Hepatic stellate cell (primary cell): Measurements from ENCODE around the gene FUT4.
"Not testable (repeated sequence)": the region's sequence is repeated elsewhere in the genome, so short reads cannot be mapped to it uniquely, and the experiment has no call there.

Source experiments
- DNase-seq: peaks from one replicate; pipeline ENCODE4 v3.0.0; 2011; ENCODE audit warnings: low spot score

Gene FUT4, protein sequence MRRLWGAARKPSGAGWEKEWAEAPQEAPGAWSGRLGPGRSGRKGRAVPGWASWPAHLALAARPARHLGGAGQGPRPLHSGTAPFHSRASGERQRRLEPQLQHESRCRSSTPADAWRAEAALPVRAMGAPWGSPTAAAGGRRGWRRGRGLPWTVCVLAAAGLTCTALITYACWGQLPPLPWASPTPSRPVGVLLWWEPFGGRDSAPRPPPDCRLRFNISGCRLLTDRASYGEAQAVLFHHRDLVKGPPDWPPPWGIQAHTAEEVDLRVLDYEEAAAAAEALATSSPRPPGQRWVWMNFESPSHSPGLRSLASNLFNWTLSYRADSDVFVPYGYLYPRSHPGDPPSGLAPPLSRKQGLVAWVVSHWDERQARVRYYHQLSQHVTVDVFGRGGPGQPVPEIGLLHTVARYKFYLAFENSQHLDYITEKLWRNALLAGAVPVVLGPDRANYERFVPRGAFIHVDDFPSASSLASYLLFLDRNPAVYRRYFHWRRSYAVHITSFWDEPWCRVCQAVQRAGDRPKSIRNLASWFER

DNA sequence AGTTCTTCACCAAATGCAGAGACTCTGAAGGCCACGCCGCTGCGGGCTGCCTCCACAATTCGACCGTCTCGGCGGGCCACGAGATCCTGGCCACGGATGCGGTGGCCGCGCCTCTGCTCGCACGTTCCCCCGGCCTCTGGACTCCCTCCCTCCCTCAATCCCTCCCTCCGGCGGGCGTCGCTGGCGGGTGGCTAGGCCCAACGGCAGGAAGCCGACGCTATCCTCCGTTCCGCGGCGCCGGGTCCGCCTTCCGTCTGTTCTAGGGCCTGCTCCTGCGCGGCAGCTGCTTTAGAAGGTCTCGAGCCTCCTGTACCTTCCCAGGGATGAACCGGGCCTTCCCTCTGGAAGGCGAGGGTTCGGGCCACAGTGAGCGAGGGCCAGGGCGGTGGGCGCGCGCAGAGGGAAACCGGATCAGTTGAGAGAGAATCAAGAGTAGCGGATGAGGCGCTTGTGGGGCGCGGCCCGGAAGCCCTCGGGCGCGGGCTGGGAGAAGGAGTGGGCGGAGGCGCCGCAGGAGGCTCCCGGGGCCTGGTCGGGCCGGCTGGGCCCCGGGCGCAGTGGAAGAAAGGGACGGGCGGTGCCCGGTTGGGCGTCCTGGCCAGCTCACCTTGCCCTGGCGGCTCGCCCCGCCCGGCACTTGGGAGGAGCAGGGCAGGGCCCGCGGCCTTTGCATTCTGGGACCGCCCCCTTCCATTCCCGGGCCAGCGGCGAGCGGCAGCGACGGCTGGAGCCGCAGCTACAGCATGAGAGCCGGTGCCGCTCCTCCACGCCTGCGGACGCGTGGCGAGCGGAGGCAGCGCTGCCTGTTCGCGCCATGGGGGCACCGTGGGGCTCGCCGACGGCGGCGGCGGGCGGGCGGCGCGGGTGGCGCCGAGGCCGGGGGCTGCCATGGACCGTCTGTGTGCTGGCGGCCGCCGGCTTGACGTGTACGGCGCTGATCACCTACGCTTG lies at the start of gene FUT4:
Gene FUT4, plus strand, starts transcription at position 227 of the 951 bp plus-strand sequence. Its CDS starts 213 bp downstream, at position 440.
- DNase-seq, result peak; percentile 80

DNA sequence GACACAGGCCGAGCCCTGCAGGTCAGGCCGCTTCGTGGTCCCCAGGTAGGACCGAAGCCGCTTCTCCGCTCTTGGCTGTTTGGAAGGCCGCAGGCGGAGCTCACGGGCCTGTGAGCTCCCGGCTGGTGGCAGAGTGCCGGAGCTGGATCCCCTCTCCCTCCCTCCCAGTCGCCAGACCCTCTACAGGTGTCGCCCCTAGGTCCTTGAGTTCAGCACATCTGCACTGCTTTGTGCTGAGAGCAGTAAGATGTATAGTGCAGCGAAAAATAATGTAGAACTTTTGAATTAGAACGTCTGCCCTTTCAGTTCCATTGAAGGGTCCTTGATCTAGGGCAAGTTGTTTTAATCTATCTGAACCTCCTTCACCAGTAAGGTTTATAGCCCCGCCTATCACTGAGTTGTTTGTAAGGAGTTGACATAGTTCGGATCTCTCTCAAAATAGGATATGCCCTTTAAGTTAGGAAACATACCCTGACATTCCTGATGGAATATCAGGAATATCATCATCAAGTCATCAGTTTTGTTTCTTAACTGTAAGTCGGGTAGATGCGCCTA lies 49.5 kb upstream of the FUT4 start:
- DNase-seq, result no peak

DNA sequence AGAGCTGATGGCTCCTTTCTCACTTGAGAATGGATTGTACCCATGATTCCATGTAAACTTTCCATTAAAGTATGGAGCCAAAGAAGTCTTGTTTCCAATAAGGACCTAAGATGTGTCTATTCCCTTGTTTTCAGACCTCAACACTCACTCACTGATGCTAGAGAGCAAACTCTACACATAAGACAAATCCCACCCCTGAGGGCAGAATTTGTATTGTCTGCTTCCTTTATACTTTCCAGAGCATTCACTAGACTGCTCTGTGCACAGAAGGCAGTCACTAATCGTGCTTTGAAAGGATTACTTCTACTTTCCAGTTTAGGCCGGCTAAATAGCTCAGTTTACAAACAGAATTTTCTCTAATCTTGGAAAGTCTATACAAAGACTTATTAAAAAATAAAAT lies 43.5 kb upstream of the FUT4 start:
- DNase-seq, result no peak

DNA sequence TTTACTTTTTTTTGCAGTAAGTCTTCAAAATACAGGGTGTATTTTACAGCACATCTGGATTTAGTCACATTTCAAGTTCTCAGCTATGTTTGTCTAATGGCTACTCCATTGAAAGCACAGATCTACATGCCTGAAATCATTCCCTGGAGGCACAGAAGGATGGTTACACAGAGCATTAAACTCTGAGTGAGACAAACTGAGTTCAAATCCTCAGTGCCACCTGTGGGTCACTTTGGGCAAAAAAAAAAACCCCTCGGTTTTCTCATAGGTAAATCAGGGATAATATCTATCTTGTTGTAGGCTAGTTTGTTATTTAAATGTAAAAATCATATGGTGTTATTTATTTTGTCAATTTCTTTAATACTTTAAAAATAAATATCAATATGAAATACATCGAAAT lies 42.2 kb upstream of the FUT4 start:
- DNase-seq, result no peak

DNA sequence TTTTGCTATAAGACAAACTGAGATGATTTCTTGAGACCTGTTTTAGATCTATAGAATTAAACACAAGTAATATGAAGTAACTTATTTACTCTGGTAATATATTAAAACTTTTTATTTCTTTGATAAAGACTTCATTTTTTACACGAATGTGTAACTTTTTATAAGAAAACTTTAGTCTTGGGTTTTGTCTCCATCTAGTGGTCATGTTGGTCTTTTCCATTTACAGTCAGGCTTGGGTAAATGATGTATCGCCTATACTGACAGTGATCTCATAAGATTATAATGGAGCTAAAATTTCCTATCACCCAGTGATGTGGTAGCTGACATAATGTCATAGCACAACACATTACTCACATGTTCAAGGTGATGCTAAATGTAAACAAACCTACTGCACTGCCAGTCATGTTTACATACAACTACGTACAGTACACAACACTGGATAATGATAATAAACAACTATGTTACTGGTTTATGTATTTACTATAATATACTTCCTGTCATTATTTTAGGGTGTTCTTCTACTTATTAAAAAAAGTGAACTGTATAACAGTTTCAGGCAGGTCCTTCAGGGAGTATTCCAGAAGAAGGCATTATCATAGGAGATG lies 38.9 kb upstream of the FUT4 start:
- DNase-seq, result no peak

DNA sequence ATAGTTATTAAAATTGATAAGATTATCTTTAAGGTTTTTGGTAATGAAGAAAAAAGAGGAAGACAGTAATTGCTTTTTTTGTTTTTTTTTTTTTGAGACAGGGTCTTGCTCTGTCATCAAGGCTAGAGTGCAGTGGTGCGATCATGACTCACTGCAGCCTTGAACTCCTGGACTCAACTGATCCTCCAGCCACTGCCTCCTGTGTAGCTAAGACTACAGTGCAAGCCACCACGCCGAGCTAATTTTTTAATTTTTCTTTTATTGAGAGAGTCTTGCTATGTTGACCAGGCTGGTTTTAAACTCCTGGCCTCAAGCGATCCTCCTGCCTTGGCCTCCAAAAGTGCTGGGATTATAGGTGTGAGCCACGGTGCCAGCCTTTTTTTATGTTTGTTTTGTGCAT lies 37.2 kb upstream of the FUT4 start:
- DNase-seq, result not testable (repeated sequence)

DNA sequence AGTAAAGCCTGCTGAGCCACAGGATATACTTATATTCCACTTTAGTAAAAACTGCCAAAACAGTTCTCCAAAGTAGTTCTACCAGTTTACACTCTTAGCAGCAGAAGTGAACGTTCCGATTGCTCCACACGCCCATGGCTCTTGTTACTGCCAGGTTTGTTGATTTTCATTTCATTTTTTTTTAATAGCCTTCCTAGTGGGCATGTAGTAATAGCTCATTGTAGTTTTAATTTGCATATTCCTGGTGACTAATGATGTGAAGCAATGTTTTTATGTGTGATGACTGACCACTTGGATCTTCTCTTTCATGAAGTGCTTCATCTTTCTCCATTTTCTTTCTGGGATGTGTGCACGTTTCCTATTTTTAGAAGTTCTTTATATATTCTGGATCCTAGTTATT lies 36.2 kb upstream of the FUT4 start:
- no peak for DNase-seq

DNA sequence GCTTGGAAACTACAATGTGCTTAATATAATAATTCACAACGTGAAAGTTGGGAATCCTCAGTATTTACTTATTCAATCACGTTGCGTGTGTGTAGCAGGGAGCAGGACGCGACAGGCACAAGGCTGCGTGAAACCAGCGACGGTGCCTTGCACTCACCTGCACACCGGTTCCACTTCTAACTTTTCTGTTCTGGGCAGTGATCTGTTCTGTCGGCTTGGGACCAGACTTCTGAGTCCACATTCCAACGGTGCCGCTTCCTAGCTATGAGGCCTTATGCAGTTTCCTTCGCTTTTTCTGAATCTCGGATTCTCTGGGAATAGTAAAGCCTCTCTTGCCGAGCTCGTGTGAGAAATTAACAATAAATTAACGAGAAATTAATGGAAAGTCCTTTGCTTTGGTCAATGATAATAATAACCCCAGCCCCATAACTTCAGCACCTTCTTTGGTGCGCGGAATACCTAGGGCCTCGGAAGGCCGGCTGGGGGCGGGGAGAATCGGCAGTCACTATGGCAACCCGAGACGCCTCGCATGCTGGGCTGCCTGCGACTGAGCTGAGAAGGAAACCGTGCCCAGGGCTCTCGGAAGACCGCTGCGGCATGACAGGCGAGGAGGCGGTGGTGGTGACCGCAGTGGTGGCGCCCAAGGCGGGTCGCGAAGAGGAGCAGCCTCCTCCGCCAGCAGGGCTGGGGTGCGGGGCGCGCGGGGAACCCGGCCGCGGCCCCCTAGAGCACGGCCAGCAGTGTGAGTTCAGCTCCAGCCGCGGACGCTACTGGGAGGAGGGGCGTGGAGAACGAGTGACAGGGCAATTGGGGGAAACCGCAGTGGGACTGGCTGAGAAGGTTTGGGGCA lies 31.6 kb upstream of the FUT4 start, which contains the start of gene C11orf97:
Gene C11orf97, plus strand, starts transcription at position 530 of the 850 bp plus-strand sequence. Its CDS starts 68 bp downstream, at position 598.
- DNase-seq, result peak; percentile 60

DNA sequence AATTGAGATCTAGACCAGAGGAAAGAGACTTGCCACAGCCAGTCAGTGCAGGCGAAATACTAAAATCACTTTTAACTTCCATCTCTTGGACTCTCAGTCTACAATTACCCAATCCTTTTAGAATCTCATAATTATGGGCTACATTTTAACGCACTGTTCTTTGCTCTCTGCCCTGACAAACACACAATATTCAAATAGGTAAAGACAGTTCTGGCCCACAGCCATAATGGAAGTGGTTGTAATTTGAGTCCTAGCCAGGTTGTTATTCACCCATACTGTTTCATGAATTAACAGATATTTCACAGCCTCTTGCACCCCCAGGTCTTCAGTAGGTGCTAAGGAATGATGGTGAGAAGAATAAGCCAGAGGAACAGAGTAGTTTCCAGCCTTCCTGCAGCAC lies 30.6 kb upstream of the FUT4 start:
- no peak for DNase-seq

DNA sequence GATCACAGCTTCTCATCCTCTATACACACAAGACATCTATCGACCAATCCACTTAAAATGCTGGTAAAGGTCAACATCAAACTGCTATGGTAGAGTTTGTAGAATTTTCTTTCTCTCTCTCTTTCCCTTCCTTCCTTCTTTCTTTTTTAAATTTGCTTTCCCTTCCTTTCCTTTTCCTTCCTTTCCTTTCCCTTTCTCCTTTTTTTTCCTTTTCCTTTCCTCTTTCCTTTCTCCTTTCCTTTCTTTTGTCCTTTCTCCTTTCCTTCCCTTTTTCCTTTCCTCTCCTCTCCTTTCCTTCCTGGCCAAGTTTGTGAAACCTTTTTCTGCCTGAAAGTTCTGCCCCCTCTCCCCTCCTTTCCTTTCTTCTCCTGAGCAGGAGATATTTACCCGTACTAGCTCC lies 28.3 kb upstream of the FUT4 start:
- no peak for DNase-seq

DNA sequence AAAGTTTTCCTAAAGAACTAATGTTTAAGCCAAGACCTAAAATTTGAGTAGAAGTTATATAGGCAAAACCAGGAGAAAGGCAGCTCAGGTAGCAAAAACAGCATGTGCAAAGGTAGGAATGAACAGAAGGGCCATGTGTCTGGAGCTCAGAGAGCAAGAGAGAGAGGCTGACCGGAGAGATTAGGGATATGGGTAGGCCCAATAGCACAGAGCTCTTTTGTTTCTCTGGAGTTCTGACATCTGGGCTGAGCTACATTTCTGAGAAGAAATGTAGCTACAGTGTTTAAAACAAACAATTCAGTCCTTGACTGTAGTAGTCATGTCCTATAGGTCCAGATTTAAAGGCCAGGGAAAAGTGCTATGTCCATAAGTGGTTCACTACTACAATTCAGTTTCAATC lies 27.0 kb upstream of the FUT4 start:
- DNase-seq, result no peak

DNA sequence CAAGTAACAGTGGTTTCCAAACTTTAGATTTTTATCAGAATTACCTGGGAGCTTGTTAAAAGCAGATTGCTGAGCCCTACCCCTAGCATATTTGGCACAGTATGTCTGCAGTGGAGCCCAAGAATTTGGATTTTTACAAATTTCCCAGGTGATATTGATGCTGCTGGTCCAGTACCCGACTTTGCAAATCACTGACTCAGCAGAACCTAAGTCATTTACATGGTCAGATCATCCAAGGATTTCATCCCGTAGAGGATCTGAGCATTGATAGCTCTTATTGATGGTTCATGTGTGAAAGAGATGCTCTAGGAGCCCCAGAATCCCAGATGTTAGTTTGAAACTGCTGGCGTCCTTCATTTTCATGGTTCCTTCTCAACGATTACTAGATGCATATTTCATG lies 25.4 kb upstream of the FUT4 start:
- DNase-seq, result no peak

DNA sequence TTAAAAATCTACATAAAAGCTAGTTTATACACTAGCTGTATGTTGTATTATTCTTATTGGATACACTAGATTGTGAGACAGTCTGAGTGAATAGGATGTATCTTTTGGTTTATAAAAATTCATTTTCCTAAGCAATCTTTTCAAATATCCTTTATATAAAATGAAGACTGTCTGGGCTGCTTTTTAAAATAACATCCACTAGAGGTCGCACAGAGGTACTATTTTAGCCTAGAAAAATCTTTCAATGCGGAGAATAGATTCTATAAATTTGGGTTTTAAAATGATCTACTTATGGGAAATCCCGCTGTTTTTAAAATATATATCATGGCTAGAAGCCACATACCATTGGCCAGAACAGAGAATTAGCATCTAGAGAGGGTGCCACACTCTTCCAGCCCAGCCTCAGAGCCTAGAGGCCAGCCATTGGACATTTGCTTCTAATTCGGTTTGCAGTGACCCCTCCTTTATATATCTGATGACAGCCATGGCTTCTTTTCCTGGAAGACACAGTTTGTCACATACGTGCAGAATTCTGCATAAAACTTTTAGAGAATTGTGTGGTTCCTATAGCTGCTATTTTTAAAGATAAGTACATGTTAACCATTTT lies 24.1 kb upstream of the FUT4 start:
- DNase-seq, result no peak

DNA sequence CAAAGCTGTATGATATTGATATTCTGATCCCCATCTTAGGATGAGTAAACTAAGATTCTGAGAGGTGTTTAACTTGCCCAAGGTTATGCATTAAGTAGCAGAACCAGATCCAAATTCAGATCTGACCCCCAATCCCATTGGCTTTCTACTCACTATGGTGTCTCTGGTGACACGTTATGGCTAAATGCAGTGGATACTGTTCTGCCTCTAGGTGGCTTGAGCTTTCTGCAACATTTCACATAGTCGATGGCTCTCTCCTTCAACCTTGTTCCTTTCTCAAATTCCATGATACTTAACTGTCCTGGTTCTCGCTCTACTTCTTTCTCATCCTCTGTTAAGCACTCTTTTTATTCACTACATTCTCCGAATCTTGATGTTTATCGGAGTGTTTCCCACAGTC lies 22.0 kb upstream of the FUT4 start:
- DNase-seq, result peak; percentile 20

DNA sequence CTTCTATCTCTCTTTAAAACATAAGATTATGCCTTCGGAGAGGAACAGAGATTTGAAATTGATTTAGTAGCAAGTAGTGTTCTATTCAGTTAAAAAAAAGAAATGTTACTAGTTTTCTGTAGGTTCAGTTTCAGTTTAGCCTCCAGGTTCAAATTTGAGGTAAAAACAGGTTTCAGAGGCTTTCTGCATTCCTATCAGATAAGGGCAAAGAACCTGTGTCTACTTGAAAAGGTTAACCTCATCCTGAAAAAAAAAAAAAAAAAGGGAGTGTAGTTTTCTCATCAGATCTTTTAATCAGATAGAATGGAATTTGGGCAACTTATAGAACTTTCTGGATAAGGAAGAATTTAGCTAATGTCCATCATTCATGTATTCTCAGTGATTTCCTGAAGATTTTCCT lies 19.4 kb upstream of the FUT4 start:
- DNase-seq, result no peak

DNA sequence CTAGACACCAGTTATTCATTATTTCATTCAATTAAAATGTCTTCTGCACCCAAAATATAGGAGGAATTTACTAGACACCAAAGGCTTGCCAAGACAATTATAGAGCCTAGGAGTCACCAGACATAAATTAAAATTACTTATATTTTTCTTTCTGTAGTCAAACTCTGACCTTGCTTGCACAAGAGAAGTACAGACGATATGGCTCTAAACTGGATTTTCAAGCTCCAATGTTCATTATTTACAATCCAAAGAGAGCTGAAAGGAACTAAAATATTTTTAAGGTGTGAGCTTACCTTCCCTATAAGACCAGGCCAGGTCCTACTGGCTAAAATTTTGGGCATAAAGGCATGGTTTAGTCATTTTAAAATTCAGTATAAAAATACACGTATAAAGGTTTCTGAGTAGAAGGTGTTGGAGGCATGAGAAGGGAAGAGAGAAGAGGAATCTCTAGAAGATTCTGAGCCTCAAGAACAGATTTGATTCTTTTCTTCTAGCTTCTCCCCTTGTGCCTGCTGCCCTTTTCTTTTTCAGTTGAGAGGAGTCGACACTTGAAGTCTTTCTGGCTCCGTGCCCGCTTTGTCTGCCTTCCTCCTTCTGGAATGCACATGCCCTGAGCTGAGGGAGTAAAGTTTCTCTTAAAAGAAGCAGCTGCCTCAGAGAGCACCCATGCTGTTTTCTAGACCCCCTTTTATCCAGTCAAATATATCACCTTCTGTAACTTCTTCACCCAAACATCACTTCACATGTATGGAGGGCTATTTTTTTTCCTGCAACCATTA lies 18.0 kb upstream of the FUT4 start:
- no peak for DNase-seq

DNA sequence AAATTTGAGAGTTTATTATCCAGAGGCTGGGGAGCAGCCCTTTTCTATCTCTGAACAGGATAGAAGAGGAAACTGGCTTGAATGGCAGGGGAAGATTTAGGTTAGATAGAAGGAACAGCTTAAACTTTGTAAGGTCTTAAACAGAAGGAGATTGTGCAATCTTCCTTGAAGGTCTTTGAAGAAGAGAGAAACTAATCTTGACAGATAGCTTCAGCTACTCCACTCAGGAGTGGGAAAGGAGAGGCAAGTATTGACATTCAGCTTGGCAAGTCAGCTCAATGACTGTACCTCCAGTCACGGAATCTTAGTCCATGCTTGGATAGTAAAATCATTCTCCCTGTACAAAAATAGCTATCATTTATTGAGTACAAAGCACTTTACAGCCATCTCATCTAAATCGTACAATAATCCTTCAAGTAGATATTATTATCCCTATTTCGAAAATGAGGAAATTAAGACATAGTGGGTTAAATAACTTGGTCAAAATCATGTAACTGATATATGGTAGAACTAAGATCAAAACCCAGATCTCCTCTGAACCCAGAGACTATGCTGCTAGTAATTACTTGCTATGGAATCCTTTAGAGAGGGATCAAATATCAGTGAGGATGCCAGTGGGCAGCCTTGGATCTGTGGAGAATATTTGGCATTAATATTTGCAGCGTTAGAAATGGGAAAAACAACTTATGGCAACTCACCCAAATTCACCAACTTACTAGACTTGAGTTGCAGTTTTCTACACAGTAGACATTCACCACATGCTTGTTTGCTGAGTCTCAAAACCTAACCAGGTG lies 16.9 kb upstream of the FUT4 start:
- DNase-seq, result no peak

DNA sequence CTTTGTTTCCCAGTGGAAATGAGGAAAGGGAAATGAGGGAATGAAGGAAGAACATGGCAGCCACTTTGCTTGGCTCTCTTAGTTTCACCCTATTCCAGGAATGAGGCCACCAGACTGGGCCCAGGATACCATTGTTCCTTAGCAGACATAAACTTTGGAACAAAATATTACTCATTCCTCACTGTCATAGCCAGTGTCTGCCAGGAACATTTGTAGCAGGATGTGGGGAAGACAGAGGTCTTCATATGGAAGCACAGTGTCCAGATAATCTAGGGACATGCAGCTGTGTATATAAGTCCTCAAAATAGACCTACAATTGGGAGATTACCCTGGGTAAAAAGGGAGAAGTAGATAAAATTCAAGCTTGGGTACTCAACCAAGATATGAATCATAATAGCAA lies 15.2 kb upstream of the FUT4 start:
- no peak for DNase-seq

DNA sequence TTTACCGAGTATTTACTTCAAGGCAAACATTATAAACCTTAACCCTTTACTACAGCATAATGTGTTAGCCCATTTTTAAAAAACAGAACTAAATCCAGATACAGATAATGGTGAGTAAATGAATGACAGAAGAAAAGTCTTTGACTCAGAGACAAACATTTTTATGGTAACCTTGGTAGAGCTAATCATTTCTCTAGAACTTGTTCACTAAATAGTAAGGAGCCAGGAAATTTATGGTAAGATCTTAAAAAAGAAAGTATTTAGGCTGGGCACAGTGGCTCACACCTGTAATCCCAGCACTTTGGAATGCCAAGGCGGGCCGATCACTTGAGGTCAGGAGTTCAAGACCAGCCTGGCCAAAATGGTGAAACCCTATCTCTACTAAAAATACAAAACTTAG lies 11.5 kb upstream of the FUT4 start:
- no peak for DNase-seq
